Transverse colon (tissue), 4 donors: ENCODE results near the gene MEAF6. TPM values are rescaled to one million over a fixed set of nuclear protein-coding genes. Genes with fewer than 3 reads are reported as not detected.
A peak's percentile ranks its signal among the peaks of the same experiment; 100 is the strongest.

Experiments
- DNase-seq: peaks from one replicate; pipeline ENCODE4 v3.0.0-alpha.2; 2019
- H3K27ac ChIP-seq, 4 donors: fragments of 200-600 bp; sonication (generic); 2 replicates each; pipeline ENCODE4 v1.5.1; 2016 to 2018; ENCODE audit warnings: inconsistent platforms in 4 of 4
- H3K27me3 ChIP-seq: fragments of 200-600 bp; sonication (generic); 2 replicates; pipeline ENCODE4 v1.5.1; 2017; ENCODE audit warnings: inconsistent platforms
- H3K36me3 ChIP-seq, 4 donors: fragments of 200-600 bp; sonication (generic); 2 replicates each; pipeline ENCODE4 v1.5.1; 2017 to 2019; ENCODE audit warnings: inconsistent platforms in 4 of 4
- H3K4me1 ChIP-seq, 4 donors: fragments of 200-600 bp; sonication (generic); 2 replicates each; pipeline ENCODE4 v1.5.1; 2017 to 2020; ENCODE audit warnings: inconsistent platforms in 4 of 4
- H3K4me3 ChIP-seq, 4 donors: fragments of 200-600 bp; sonication (generic); 1 replicate in 1 of 4; 2 replicates in 3 of 4; pipeline versions ENCODE4 v1.5.1 to v1.6.1; 2017 to 2019; ENCODE audit warnings: inconsistent platforms in 4 of 4
- H3K9me3 ChIP-seq, 2 donors: fragments of 200-600 bp; sonication (generic); 2 replicates each; pipeline ENCODE4 v1.5.1; 2017 to 2019; ENCODE audit warnings: inconsistent platforms in 2 of 2
- EP300 ChIP-seq: sonication (generic); formaldehyde crosslinking; IDR thresholded peaks from one replicate; pipeline ENCODE4 v1.6.1; 2017; ENCODE audit warnings: antibody characterized with exemption, low read depth
- POLR2A ChIP-seq: fragments of 450-650 bp; IDR thresholded peaks from one replicate; pipeline ENCODE4 v1.6.1; 2016; ENCODE audit warnings: antibody characterized with exemption, mild to moderate bottlenecking, moderate library complexity
- POLR2AphosphoS5 ChIP-seq, 3 donors: sonication (generic); formaldehyde crosslinking; IDR thresholded peaks; one replicate each; pipeline ENCODE4 v1.6.1; 2016; ENCODE audit warnings: antibody characterized with exemption in 3 of 3
- WGBS, 2 donors: methylation state at CpG; one replicate each; pipeline ENCODE4 v1.1.5; 2018; ENCODE audit warnings: low coverage in 1 of 2; 5-methylcytosine and 5-hydroxymethylcytosine counted together
- in situ Hi-C, 4 donors: fragments of 200-750 bp; cut with MboI; loops; one replicate each; pipeline versions ENCODE4 v1.15.0 to v1.15.1; 2017; ENCODE audit warnings: low sequenced_read_pairs in 3 of 4, low pct_ligation_motif_present in 1 of 4, low pct_unique_long_range_greater_than_20kb in 1 of 4
- intact Hi-C: fragments of 100-400 bp; cut with DNase I; formaldehyde crosslinking; loops from one replicate; pipeline ENCODE4 v1.15.1; 2023; ENCODE audit warnings: low total_unique reads
- total RNA-seq, 4 donors: library from RNA; depleted of rRNA; stranded (reverse); fragments of >200 nt; gene quantifications; one replicate each; pipeline ENCODE4 v1.1.0, GENCODE V29; 2016
- TF ChIP-seq, protein P1 (sequence below), 5 experiments: fragments of 200-600 bp in 3 of 5; fragments of 450-650 bp in 2 of 5; sonication (generic) in 3 of 5; IDR thresholded peaks; 1 replicate in 2 of 5; 2 replicates in 3 of 5; pipeline ENCODE4 v1.5.1; 2016 to 2017; ENCODE audit warnings: antibody characterized with exemption in 5 of 5, inconsistent platforms in 3 of 5, mild to moderate bottlenecking in 2 of 5, moderate library complexity in 1 of 5

Gene MEAF6
- total RNA-seq, 4 donors from 2014 or later: 8.2 to 51.9 (median 32.9) TPM

DNA sequence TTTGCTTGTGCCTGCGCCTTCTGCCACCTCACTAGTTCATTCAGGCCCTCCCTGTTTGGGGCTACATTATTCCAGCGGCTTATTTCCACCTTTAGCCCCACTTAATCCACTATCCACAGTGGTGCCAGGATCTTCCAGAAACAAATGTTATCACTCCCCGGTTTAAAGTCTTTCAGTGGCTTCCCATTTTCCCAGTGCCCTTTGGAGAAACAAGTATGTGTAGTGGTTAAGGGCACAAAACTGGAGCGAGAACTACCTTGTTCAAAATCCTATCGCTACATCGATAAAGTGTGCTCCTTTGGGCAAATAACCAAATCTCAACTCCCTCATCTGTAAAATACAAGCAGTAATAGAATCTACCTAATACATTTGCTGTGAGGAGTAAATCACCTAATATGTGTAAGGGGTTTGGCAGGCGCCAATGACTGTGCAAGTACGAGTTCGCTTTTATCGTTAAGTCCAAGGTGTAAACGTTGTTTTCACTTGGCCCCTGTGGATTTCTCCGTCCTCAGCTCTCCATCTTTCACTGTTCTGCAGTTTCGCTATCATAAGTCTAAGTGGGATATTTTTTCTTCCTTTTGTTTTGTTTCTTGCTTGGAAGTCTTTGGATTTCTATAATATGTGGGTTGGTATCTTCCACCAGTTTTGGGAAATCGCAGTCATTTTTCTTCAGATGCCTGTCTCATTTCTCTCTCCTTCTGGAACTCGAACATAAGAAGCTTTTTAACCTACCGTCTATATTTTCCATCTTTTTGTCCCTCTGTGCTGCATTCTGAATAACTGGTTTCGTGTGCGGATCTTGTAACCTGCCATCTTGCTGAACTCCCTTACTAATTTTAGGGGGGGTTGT, 844 bp upstream of the MEAF6 start:
- no peak for DNase-seq
- WGBS, 2 donors: 76 to 96% methylated on average over 14 to 18 of the region's 18 CpGs
- TF ChIP-seq EP300 (no peak), POLR2AphosphoS5 (IDR thresholded peaks at IDR 0.05) (no peak), POLR2A (no peak)
- TF ChIP-seq, protein P1, sequence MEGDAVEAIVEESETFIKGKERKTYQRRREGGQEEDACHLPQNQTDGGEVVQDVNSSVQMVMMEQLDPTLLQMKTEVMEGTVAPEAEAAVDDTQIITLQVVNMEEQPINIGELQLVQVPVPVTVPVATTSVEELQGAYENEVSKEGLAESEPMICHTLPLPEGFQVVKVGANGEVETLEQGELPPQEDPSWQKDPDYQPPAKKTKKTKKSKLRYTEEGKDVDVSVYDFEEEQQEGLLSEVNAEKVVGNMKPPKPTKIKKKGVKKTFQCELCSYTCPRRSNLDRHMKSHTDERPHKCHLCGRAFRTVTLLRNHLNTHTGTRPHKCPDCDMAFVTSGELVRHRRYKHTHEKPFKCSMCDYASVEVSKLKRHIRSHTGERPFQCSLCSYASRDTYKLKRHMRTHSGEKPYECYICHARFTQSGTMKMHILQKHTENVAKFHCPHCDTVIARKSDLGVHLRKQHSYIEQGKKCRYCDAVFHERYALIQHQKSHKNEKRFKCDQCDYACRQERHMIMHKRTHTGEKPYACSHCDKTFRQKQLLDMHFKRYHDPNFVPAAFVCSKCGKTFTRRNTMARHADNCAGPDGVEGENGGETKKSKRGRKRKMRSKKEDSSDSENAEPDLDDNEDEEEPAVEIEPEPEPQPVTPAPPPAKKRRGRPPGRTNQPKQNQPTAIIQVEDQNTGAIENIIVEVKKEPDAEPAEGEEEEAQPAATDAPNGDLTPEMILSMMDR (IDR thresholded peaks at IDR 0.05): no peak
- Histone ChIP-seq H3K27me3 (no peaks in the 10 kb centered on the region), H3K4me1 (peaks cover 10 to 26% (median 13%) of the 10 kb centered on the region in 4 donors), H3K36me3 (no peaks in the 10 kb centered on the region), H3K4me3 (peak overlapping the region; percentile 73 to 96 (median 92)), H3K9me3 (no peaks in the 10 kb centered on the region), H3K27ac (peak overlapping the region; percentile 95 to 98 (median 98))
- intact Hi-C loops (no loop called here), in situ Hi-C loops (no loop called here)

- peak overlapping the region; percentile 73 to 96 (median 92) for H3K4me3 ChIP-seq
- H3K27ac ChIP-seq: peak overlapping the region; percentile 95 to 98 (median 98)
- WGBS, 2 donors: 2 to 20% methylated on average over 1 to 24 of the region's 26 CpGs
- H3K4me1 ChIP-seq: peaks cover 10 to 26% (median 13%) of the 10 kb centered on the region in 4 donors
- TF ChIP-seq EP300 (no peak), POLR2A (no peak), POLR2AphosphoS5 (IDR thresholded peaks at IDR 0.05) (no peak)
- TF ChIP-seq, protein P1 (IDR thresholded peaks at IDR 0.05): no peak
- H3K9me3 ChIP-seq: no peaks in the 10 kb centered on the region
- intact Hi-C loops (loop anchor here (5.0 kb wide), 1 partner anchor 298 kb away; no protein-coding TSS in a partner anchor), in situ Hi-C loops (no loop called here)
- DNase-seq: peak; percentile 33
- H3K36me3 ChIP-seq: peaks cover 0 to 6% (median 2%) of the 10 kb centered on the region in 4 donors
- no peaks in the 10 kb centered on the region for H3K27me3 ChIP-seq
Measured at GRCh38 chr1:37513795-37514349, 694 bp downstream of the MEAF6 start.

DNA sequence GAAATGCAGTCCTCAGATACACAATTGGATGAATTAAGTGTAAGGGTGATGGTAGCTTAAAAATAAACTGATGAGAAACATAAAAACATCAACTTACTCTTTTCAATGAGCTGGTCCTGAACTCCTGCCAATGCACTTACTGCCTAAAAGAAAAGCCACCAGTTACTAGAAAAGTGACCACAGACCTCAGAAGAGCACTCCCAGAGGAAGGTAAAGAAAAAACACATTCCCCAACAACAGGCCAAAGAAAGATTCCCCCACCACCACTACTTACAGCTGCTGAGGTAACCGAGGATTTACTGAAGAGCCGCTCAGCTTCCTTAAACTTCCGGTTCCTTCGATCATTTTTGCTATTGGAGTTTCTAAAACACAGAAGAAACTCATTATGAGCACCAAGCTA, 5.4 kb downstream of the MEAF6 start:
- intact Hi-C loops: no loop called here

More for the DNA sequence above, 5.4 kb downstream of the MEAF6 start:
- Histone ChIP-seq H3K27ac (no peak overlapping the region), H3K4me1 (peaks cover 5 to 19% (median 8%) of the 10 kb centered on the region in 4 donors), H3K36me3 (peaks cover 0 to 27% (median 12%) of the 10 kb centered on the region in 4 donors), H3K9me3 (no peaks in the 10 kb centered on the region), H3K4me3 (no peak overlapping the region), H3K27me3 (no peaks in the 10 kb centered on the region)
- no peak for DNase-seq
- in situ Hi-C loops: loop anchor here in 1 of 4 donors (10.0 kb wide), 1 partner anchor 54 kb away; no protein-coding TSS in a partner anchor
- 77% methylated on average over 4 of the region's 4 CpGs; no CpG with 5 or more reads in 1 of the 2 donors for WGBS, 2 donors
- TF ChIP-seq EP300 (no peak), POLR2A (no peak), POLR2AphosphoS5 (IDR thresholded peaks at IDR 0.05) (no peak)
- TF ChIP-seq, protein P1 (IDR thresholded peaks at IDR 0.05): no peak
